AG08395 (cell line): Measurements from ENCODE around the gene ERC2.

ENCODE experiments used
- DNase-seq: peaks from one replicate; pipeline ENCODE4 v3.0.0; 2012; ENCODE audit warnings: mixed read lengths, low spot score

The ERC2 gene

DNA sequence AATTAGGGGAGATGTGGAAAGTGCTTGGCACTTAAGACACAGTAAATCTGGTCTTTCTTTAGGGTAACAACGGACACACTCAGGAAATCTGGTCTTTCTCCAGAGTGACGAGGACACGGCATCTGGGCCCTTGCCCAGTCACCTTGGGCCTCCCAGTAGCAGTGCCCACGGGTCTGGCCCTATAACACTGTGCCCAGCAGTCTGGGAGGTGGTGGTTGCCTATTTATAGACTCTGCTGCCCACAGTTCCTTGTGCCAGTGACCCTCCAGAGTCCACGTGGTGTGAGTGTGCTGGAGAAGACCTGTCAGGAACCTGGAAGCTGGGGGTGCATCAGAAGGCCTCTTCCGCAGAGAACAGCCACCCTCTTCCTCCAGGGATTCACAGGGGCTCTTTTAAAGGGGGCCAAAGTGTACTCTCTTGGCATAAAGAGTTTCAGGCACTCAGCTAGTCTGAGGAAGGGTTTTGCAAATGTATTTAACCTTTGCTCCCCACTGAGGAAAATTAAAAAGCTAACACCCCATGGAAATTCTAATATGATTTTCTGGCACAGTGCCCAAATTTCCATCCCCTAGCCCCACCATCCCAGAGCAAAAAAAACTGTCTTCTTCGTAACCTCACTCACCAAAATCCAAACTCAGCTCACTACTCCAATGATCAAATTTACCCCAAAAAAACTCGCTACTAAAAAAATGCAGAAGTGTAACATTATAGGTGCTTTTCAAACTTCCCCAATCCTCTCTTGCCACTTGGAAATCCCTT is 996.6 kb downstream of the ERC2 start:
- DNase-seq: no peak

DNA sequence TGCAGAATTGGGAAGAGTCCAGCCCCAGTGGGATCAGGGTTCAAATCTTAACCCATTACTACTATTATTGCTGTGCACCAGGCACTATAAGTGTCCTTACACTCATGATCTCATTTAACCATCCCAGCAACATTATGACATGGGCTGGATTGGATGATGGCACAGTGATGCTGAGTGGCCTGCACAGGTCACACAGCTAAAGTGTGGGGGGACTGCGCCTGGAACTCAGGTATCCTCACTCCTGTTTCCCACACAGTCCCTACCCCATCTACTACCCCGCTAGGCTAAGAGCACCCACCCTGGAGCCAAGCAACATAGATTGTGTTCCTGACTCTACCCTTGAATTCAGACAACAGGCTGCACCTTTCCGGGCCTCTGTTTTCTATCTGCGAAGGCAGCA is 997.2 kb downstream of the ERC2 start:
- no peak for DNase-seq

- DNase-seq: no peak
Observed at GRCh38 chr3:55469957-55470526, 998.2 kb downstream of the ERC2 start.

GRCh38 chr3:55468251-55468650 is 1000.0 kb downstream of the ERC2 start:
- peak; percentile 21 for DNase-seq

DNA sequence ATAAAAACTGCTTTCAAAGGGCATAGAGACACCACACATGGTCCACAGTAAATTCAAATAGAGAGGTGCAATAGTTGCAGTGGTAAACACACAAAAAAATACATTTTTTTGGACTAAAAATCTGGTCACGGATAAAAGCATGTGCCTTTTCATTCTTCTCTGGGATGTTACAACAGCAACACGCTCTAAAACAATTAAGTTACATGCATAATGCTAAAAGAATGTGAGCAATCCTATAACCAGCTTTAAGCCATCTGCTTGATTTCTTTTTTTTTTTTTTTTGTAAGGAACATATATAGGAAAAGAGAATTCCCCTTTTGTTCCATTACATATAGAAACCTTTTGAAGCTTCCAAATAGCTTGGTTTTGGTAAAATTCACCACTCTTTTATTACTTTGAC is 1001.2 kb downstream of the ERC2 start:
- DNase-seq: peak; percentile 73

DNA sequence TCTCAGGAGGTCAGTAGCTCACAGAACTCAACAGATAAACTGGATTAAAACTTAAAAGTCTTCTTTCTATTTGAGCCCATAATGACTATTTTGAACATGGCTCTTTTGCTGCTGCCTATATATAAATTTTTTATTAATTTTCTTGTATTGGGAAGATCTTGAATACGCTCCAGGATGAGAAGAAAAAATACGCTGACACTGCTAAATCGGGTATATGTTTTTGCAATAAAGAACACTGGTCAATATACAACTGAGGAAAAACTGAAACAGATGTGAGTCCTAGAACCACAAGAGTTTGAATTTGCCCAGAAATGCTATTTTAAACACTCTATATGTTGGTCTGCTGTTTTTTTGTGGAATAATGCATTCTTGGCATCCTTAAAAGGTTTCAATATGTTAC is 1001.7 kb downstream of the ERC2 start:
- DNase-seq: no peak

DNA sequence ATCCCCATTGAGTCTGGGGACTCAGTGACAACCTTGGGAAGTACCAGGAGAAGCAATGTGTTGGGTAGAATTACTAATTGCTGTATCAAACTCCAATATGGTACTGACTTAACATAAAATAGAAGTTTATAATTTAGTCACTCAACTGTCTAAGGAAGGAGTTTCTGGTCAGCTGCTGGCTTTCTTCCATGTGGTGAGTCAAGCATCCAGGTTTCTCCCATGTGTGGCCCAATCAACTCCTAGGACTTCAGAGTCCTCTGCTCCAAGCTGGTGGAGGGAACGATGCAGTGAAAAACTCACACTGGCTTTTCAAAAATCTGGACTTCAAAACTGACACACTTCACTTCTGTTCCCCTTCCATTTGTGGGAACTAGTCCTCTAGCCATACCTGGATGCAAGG is 1006.4 kb downstream of the ERC2 start:
- DNase-seq: peak; percentile 62

GRCh38 chr3:55459838-55460237 is 1008.4 kb downstream of the ERC2 start:
- no peak for DNase-seq
